Activated T-cell treated with anti-CD3 and anti-CD28 coated beads for 4 hours (primary cell): Measurements from ENCODE around the gene MRAP.

ENCODE experiments used
- DNase-seq: peaks from one replicate; pipeline ENCODE4 v3.0.0-alpha.2; 2020

The MRAP gene

DNA sequence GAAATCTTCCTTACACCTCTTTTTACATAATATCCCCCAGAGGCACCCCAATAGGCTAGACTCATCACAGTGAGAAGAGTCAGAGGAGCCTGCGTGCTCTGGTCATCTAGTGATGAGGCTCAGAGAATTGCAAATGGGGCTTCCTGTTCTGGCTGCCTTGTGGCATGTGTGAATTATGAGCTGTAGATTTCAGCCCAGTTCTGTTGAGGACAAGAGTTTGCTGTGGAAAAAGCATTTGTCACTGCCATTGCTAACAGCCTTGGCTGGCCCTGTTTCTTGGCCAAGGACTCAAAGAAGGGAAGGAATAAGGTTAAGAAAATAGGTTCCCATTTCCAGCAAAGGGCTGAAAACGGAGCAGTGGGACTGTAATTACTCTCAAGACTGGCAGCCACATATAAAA lies 30.7 kb downstream of the MRAP start:
- no peak for DNase-seq

DNA sequence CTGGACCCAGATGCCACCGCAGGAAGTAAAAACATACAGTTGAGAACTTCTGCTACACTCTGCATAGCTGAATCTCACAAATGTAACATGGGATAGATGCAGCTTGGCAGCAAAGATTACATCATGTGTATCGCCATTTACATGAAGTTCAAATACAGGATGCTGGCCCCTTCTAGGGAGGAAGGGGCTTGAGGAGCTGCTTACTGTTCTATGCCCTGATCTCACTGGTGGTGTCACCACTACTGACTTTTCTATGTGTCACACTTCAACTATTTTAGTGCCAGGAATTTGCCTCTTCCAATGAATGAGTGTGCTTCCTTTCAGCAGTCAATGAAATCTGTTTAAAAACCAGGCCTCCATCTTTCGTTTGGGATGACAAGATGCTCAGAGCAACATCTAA lies 31.1 kb downstream of the MRAP start:
- no peak for DNase-seq

DNA sequence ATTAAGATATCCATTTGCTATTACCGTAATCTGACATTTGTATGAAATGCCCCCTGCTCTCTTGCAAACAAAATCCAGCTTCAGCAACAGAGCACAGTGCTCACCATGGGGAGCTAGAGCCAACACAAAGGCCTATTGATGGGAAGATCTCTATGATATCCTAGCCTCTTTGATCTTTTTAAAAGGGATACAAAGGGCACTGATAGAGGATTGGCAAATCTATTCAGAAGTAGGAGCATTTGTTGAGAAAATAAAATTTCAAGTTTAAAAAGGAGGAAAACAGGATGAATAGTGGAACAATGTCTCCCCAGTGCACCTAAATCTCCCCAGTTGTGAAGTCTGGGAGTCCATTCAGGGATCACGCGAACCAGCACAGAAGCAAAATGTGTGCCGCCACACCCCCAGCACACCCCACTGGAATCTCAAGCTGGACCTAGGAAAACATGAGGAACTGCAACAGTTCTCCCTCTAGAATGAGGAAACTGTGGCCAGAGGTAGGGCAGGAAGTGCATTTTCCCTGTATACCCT lies 32.2 kb downstream of the MRAP start:
- DNase-seq = no peak

DNA sequence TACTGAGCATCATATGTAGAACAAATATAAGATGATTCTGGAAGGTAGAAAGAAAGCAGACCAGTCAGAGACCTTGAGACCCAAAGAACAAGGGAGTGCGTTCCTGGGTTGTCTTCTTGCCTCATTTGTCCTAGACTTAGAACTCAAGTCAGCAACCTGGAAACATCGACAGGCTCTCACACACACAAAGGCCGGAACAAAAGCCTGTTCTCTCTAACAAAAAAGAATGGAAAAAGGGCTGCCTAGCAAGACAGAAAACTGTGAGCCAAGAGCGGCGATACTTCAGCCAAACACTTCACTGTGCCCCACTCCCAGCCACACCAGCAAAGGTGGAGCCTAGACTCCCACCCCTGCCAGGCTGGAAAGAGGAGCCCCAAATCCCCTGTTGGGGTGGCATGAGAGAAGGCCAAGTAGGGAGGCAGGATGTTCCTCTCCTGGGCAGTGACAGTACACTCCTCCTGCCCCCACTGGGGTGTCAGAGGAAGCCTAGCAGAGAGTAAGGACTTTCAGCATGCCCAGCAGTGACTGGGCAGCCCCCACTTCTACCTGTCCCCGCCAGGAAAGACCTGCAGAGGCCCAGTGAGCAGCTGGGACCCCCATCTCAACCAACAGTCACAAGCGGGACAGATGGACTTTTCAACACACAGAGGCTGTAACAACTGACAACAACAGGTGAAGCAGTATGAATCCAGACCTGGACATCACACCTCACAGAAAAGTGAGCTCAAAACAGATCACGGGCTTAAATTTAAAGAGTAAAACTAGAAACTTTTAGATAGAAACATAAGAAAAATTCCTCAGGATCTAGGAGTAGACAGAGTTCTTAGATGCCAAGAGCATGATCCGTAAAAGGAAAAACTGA lies 33.0 kb downstream of the MRAP start:
- DNase-seq = no peak

DNA sequence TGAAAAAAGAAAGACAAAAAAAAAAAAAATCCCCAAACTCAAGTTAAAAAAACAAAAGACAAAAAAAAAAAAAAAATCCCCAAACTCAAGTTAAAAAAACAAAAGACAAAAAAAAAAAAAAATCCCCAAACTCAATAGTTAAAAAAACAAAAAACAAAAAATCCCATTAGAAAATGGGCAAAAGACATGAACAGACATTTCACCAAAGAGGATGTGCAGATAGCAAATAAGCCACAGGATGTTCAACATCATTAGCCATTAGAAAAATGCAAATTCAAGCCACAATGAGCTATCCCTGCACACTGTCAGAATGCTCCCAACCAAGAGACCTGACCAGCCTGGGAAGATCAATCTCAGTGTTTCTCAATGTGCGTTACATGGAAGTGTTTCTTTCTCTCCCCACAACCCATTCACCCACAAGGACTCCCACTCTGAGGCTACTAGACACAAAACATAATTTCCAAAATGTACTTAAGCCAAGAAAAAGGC lies 33.9 kb downstream of the MRAP start:
- no peak for DNase-seq

DNA sequence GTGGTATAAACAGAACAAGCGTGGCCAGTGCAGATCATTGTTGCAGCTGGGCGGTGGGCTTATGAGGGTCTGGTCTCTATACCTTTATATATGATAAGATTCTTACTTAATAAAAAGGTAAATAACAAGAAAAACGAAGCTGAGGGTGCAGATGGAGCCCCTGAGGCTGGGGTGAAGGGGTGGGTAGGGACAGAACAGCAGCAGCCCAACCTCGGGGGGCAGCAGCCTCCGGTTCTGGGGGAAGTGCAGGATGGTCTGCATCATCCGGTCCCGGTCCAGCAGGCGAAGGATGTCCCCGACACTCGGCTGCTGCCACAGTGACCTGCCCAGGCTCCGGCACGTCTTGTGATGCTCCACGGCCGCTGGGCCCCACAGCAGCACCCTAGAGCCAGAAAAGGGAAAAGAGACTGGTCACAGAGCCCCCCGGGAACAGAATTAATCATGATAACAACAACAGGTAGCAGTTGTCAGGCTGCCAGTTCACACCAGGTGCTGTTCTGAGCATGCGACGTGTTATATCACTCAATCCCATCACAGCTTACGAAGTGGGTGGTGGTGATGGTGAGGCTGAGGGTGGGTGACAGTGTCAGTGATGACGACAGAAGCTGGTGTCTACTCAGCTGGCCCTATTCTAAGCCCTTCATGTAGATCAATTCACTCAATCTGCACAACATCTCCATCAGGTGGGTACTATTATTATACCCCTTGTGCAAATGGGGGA lies 35.5 kb downstream of the MRAP start:
- DNase-seq = no peak

DNA sequence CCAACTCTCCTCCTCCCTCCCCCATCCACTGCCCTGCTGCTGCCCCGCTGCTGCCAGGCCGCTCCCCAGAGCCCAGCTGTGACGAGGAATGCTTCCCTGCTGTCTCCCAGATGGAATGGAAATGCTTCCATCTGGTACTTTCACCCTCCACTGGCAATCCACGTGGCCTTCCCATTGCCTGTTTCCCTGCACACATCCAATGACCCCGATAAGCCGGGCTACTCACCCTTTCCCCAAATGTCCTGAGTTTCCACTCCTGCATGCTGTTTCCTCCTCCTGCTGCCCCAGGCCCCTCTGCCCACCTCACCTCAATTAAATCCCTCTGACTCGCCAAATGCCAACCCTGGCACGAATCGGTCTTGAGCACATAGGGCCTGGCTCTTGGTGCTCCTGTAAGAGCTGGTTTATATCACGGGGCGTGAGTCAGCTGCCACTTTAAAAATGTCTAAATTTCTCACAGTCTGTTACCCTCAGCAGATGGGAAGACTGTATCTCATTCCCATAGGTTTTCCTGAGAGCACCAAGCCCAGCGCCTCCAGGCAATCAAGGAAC lies 36.4 kb downstream of the MRAP start:
- DNase-seq = no peak

DNA sequence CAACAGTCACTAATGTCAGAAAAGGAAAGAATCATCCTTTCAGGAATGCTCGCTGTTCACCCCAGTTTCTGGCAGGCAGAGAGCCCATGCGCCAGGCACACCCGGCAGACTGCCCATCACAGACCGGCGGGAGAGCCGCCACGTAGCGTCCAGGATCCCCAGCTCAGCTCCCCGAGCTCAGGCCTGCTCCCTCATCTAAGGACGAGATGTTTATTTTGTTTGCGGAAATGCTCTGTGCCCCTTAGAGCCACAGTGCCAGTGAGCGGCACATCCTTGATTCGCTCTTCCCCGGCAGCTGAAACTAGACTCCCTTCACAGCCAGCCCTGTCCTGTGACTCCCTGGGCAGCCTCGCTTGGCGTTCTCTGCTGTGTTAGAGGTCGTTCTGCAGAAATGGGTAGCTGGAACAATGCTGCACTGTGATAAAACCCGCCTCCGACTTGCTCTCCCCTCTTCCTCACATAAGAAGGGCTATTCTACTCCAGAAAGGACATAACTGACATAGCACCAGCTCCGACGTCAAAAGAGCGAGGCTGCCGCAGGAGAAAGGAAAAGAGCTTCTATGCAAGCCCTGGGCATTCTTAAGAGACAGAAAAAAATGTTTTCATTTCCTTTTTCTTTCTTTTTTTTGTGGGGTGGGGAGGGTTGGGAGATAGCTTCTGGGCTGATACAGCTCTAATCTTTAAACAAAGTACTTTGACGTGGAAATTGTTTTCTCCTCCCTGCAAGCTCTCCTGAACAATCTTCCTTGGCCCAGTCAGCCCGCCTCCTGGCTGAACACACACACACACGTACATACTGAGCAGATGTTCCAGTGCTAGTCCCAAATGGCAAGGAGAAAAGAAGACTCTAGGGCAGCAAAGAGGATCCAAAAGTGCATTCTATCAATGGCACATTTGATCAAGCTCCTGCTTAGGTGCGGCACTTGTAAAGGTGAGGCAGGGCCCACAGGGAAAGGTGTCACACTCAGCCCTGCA lies 37.2 kb downstream of the MRAP start:
- DNase-seq = no peak

DNA sequence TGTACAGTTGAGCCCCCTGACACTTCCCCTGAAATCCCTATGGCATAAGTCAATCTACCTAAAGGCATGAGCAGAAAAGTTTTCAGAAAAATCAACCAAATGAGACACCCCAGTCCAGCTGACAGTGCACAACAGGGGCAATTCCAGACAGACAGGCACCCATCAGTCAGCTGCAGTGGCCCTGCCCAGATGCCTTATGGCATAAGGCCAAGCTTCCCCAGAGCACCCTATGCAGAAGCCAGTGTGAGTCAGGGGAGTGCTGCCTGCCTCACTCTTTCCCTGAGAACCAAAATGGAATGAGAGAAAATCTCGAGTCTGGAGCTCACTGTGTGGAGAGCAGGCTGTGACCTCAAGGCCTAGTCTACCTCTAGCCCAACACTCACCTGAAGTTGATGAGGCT lies 38.1 kb downstream of the MRAP start:
- no peak for DNase-seq

DNA sequence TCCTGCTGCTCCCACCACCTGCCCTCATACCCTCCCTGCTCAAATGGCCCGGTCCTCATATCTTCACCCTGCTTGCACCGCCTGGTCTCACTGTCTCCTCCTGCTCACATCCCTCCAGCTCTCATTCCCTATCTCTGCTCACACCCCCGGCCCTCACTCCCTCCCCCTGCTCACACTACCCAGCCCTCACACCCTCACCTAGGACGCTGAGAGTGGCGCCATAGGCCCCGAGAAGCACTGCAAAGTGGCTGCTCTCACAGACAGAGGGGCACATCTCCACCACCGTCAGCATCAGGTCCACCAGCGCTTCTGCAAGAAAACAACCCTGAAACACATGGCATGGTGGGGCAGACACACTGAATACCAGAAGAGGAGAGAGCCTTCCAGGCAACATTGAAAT lies 38.6 kb downstream of the MRAP start:
- no peak for DNase-seq

DNA sequence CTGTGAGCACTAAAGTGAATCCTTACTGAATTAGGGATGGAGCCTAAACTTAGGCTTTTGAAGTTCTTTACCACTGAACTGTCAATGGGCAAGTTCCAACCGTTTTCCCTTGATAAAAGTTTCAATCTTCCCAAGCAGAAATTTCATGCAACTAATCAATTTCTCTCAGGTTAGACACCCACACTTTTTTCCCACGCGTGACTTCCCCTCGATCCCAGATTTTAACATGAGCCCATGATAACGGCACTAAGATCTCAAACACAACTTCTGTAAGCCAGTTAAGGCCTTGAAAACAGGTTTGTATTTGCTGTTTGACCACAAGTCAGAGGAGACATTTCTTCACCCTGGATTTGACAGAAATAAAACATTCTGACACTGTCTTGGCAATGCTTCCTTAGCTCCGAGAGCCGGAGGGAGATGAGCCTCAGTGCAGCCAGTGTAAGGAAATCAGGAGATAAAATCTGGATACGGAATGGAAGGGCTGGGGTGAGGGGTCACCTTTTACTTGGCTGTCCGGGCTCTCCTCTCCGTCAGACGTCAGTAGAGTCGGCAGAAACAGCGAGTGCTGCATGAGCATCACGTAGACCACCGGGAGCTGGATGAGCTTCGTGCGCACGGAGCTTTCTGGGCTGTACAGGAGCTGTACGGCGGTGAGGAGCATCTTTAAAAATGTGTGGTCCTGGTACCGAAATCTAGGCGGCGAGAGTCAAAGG lies 39.7 kb downstream of the MRAP start:
- DNase-seq = no peak

DNA sequence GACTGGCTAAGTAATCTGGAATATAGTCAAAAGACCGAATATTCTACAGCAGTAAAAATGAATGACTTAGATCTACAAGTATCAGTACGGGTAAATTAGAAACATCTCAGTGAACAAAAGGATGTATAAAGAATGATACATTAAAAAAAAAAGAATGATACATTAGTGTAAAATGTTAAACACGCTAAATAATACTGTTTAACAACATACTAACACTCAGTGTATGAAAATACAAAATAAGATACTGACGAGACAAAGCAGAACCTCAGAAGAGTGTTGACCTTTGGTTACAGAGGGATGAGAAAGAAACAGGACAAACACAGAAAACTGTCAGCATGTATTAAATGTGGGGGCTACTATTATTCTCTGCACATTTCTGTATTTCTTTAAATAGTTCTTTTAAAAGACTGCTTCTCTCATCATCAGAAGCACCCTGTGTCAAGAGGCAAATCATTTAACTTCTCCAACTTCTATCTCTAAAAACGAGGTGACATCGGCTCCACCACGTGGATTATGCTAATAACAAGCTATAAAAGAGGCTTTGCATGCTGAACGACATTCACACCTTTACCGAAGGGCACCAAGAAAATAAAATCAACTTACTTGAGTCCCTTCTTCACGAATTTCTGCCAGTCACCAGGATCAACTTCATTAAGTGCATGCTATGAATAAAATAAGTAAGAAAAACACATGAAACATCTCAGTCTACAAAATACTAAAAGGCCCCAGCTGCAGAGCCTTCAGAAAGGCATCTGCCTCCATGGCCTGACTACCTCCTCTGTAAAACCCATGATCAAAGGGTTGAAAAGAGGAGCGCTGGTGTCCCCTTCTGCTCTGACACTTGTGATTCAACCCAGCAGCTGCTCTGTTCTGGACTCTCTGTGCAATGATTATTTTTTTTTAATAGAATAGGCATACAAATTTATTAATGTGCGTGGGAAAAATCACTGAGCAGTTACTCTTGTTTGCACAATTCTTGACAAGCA lies 42.5 kb downstream of the MRAP start:
- no peak for DNase-seq

DNA sequence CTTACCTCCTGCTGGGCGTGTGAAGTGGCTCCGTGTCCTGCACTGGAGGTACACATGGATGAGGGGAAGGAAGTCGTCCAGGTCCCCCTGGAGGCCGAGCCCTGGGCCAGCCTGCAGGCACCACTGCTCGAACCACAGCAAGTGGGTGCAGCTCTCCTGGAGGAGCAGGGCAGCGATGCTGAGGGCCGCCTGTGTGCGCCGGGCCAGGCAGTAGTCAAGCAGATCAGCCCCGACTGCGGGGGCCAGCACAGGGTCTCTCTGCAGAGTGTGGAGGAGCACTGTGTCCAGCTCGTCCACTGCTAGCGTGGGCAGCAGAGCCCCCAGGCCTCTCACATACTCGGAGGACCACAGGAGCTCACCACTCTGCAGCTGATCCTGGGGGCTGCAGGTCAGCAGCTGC lies 48.3 kb downstream of the MRAP start:
- no peak for DNase-seq

DNA sequence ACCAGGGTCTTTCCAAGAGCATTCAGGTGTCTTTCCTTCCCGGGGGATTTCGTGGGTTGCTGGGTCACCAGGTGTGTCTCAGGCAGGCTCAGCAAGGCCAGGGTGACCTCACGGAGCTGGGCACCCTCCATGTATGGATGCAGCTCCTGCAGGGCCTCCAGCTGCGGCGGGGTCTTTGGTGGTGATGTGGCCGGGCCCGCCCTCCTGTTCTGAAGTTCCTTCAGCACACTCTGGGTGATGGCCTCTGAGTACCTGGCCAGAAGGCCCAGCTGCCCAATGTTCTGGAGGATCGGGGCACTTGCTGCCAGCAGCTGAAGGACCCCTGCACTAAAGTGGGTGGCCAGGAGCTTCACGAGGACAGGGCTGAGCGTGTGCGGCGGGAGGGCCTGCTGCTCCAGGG lies 48.7 kb downstream of the MRAP start:
- DNase-seq = no peak

DNA sequence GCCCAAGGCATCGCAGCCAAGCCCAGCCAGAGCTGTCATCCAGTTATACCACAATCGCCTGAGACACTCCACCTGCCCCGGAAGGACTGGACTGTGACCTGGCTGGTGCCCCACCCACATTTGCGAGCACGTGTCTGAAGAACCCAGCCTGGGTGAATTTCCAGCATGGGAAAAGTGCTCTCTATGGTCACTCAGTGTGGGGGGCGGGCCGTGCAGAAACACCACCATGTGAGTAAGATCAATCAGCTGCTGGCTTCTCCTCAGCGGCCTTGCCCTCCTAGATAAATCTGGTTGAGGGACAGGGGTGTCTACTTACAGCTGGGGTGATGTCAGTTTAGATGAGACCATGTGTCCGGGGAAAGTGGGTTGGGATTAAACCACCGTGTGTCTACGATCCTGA lies 49.3 kb downstream of the MRAP start:
- DNase-seq = no peak

DNA sequence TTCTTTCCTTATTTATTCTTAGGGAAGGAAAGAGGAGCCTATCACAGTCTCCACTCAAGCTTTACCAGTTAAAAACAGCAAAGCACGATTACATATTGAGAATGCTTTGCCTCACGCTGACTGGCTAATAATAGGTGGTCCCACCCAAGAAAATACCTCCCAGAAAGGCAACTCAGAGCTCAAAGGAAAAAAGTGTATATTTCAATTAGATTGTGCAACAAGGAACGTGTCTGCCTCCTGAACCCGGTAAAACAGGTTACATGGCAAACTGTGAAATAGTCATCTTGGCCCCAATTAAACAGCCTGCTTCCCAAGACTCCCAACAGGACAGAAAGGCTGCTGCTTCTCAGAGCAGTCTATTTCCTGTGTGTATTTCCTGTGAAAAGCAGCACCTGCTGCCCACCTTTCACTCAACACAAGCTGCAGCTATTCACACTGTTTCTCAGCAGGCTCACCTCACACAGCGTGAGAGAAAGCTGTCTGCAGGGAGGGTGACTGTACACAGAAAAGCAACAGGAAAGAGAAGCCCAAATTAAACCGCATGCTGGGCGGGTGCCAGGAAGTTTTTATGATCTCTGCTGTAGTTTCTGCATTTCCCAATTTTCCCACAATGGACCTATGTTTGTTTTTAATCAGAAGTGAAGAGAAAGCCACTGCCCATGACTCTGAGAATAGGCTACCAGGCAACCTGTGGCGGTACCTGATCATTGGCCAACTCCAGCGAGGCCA lies 50.1 kb downstream of the MRAP start:
- DNase-seq = no peak

DNA sequence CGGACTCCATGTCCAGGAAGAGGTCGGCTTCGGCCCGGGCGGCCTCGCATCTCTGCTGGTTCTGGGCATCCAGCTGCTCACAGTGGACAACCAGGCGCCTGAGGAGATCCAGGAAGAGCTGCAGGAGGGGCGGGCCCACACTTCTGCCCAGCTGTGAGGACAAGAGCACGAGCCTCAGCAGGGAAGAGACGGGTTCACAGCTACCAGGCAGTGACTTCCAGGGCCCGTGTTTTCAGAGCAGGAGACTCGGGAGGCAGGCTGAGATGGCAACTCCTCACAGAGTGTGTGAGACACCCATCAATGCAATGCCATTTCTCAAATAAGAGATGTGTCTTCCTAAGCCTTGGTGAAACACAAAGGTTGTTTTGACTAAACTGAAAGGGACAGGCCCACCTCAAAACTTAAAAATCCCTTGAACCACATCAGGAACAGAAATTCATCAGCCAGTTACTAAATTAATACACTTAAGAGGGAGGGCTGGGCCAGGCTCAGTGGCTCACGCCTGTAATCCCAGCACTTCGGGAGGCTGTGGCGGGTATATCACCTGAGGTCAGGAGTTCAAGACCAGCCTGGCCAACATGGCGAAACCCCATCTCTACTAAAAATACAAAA lies 50.8 kb downstream of the MRAP start:
- DNase-seq = no peak

DNA sequence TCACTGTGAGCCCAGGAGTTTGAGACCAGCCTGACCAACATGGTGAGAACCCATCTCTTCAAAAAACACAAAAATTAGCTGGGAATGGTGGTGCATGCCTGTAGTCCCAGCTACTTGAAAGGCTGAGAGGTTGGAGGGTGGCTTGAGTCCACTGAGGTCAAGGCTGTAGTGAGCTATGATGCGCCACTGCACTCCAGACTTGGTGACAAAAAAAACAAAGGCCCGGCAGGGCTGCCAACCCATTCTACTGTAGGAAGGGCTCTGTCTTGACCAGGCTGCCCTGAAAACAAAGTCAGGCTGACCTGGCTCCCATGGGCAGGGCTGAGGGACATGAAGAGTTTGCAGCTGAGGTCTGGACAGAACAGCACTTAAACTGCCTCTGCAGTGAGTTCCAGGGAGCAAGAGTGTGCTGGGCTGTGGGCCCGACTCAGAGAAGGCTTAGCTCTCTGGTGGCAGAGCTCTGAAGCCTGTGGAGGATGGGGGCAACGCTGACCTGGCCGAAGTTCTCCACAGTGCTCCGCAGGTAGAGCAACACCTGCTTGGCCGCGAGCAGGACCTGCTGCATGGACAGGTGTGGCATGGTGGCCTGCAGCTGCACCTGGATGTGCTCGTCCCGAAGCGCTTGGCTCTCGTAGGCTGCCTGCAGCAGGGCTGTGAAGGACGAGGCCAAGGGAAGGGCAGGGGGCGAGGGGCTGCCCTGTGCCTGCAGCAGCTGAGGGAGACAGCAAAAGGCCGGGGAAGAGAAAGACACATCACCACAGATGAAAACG lies 51.7 kb downstream of the MRAP start:
- no peak for DNase-seq

DNA sequence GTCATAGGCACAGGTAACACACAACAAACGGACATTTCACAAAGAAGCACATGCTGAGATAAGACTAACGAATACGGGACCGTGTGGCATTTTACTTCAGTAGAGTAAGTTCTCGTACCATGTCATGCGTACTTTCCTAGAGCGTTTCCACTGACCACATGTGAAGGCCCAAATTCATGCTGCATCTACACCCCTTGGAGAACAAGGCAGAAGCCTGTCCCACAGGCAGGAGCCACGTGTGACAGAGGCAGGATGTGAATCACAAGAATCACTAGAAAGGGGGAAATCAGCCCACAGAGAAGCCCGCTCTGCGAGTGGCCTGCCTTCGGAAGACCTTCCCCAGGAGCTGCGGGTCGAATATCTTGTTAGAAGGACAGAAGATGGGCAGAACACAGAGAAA lies 52.3 kb downstream of the MRAP start:
- DNase-seq = no peak
